NB4 (cell line): ENCODE data around the gene SIX1.

Source experiments
- DNase-seq: peaks from one replicate; pipeline ENCODE4 v3.0.0; 2010; ENCODE audit warnings: low read depth
- H3K4me3 ChIP-seq: one replicate; pipeline ENCODE4 v1.5.1; 2011; ENCODE audit warnings: mild to moderate bottlenecking, low read depth, low read length, moderate library complexity
- CTCF ChIP-seq: IDR thresholded peaks from one replicate; pipeline ENCODE4 v1.5.1; 2012; ENCODE audit warnings: low read depth, low read length
- MYC ChIP-seq: IDR thresholded peaks from 2 replicates; pipeline ENCODE4 v1.6.1; 2011; ENCODE audit warnings: low read depth, low read length
- POLR2A ChIP-seq: IDR thresholded peaks from 2 replicates; pipeline ENCODE4 v1.6.1; 2011; ENCODE audit warnings: mild to moderate bottlenecking; ENCODE audit not compliant: insufficient read length; ENCODE audit errors: extremely low read depth
- TF ChIP-seq, protein P1 (sequence below): IDR thresholded peaks from 2 replicates; pipeline ENCODE4 v1.6.1; 2011; ENCODE audit warnings: low read depth, low read length

SIX1 gene

GRCh38 chr14:60640859-60641741 is 8.2 kb downstream of the SIX1 start:
- DNase-seq: no peak
- TF ChIP-seq, protein P1, sequence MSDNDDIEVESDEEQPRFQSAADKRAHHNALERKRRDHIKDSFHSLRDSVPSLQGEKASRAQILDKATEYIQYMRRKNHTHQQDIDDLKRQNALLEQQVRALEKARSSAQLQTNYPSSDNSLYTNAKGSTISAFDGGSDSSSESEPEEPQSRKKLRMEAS: no peak
- TF ChIP-seq MYC (no peak), POLR2A (no peak), CTCF (no peak)
- no peak overlapping the region for H3K4me3 ChIP-seq

GRCh38 chr14:60639674-60640073 is 9.6 kb downstream of the SIX1 start:
- TF ChIP-seq MYC: no peak
- TF ChIP-seq, protein P1: no peak
- no peak for TF ChIP-seq POLR2A
- no peak for TF ChIP-seq CTCF
- DNase-seq: no peak
- H3K4me3 ChIP-seq: no peak overlapping the region

- no peak overlapping the region for H3K4me3 ChIP-seq
- TF ChIP-seq CTCF: no peak
- no peak for TF ChIP-seq POLR2A
- TF ChIP-seq MYC: no peak
- TF ChIP-seq, protein P1: no peak
- no peak for DNase-seq
Observed at GRCh38 chr14:60637479-60638315, 11.6 kb downstream of the SIX1 start.

DNA sequence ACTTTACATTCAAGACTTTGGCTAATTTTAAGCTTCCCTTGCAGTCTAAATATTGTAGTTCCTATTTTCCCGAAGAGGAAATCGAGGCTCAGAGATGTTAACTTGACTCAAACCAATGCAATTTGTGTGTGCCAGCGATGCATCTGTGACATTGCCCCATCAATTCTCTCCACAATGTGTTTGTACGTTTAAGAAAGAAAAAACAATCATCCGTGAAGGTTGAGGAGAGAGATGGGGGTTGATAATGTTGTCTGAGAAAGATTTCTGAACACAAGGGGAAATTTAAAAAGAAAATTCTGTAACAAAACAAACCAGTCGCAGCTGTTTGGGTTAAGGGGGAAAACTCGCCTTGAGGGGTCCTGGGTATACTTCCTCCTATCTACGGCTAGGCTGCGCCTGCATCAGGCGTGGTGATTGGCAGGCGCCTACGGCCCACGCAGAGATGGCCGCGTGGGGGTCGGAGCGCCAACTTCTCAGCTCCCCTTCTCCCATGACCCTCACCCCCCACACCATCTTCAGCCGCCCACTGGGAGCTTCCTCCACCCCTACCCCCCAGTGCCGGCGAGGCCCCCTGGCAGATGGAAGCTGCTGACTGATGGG is 12.3 kb downstream of the SIX1 start:
- no peak overlapping the region for H3K4me3 ChIP-seq
- DNase-seq: no peak
- no peak for TF ChIP-seq MYC

DNA sequence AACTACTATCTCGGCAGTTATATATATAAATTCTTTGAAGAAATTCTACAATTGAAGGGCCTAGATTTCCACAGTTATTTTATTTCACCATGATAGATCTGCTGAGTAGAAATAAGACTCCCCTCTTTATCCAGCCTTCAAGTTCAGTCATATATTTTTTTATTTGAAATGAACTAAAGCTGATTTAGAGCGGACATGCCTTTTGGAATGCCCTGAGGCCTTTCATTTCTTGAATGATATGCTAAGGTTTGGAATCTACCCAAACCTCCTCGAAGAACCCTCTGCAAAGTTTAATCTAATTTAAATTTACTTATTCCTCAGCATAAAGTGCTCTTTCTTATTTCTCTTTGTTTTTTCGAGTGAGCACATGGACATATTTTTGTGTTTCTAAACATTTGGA is 15.1 kb downstream of the SIX1 start:
- no peak for DNase-seq
- H3K4me3 ChIP-seq: no peak overlapping the region

More for the DNA sequence above, 15.1 kb downstream of the SIX1 start:
- TF ChIP-seq CTCF (no peak), MYC (no peak), POLR2A (no peak)
- TF ChIP-seq, protein P1: no peak
